HEK293 (cell line): Measurements from ENCODE around the gene STK10.

Experiments used
- KLF7 ChIP-seq: fragments of 450-650 bp; formaldehyde crosslinking; IDR thresholded peaks from 2 replicates; pipeline ENCODE4 v1.5.1; 2016; ENCODE audit warnings: missing biosample characterization, missing genetic modification characterization, borderline replicate concordance
- SCRT1 ChIP-seq: fragments of 450-650 bp; formaldehyde crosslinking; IDR thresholded peaks from 2 replicates; pipeline ENCODE4 v1.5.1; 2016; ENCODE audit warnings: missing biosample characterization, missing genetic modification characterization, borderline replicate concordance
- SETDB1 ChIP-seq: IDR thresholded peaks from one replicate; pipeline ENCODE4 v1.6.1; 2017; ENCODE audit warnings: mild to moderate bottlenecking, low read length, moderate library complexity, mixed read lengths; ENCODE audit not compliant: insufficient read length
- ZBTB17 ChIP-seq: fragments of 450-650 bp; formaldehyde crosslinking; IDR thresholded peaks from 2 replicates; pipeline ENCODE4 v1.5.1; 2016; ENCODE audit warnings: missing biosample characterization, missing genetic modification characterization
- ZBTB20 ChIP-seq: fragments of 450-650 bp; formaldehyde crosslinking; IDR thresholded peaks from 2 replicates; pipeline ENCODE4 v1.5.1; 2016; ENCODE audit warnings: missing biosample characterization, missing genetic modification characterization
- ZBTB48 ChIP-seq: fragments of 450-650 bp; formaldehyde crosslinking; IDR thresholded peaks from 2 replicates; pipeline ENCODE4 v1.5.1; 2016; ENCODE audit warnings: missing biosample characterization, missing genetic modification characterization
- ZEB2 ChIP-seq: fragments of 450-650 bp; formaldehyde crosslinking; IDR thresholded peaks from 2 replicates; pipeline ENCODE4 v1.5.1; 2016; ENCODE audit warnings: missing biosample characterization, missing genetic modification characterization
- ZFP37 ChIP-seq: fragments of 450-650 bp; formaldehyde crosslinking; IDR thresholded peaks from 2 replicates; pipeline ENCODE4 v1.5.1; 2016; ENCODE audit warnings: missing biosample characterization, missing genetic modification characterization
- ZNF114 ChIP-seq: fragments of 450-650 bp; formaldehyde crosslinking; IDR thresholded peaks from 2 replicates; pipeline ENCODE4 v1.5.0; 2017; ENCODE audit warnings: missing biosample characterization, missing genetic modification characterization
- ZNF16 ChIP-seq: fragments of 450-650 bp; formaldehyde crosslinking; IDR thresholded peaks from 2 replicates; pipeline ENCODE4 v1.5.1; 2016; ENCODE audit warnings: low read depth, missing biosample characterization, missing genetic modification characterization
- ZNF274 ChIP-seq, 2 experiments: fragments of 200-500 bp in 1 of 2; fragments of 450-650 bp in 1 of 2; sonication (Bioruptor generic) in 1 of 2; formaldehyde crosslinking in 1 of 2; IDR thresholded peaks; 2 replicates each; pipeline versions ENCODE4 v1.5.1 to v1.6.1; 2014 to 2016; ENCODE audit warnings: borderline replicate concordance in 1 of 2, inconsistent platforms in 1 of 2, low read length in 1 of 2, missing biosample characterization in 1 of 2, missing genetic modification characterization in 1 of 2
- ZNF433 ChIP-seq: fragments of 450-650 bp; formaldehyde crosslinking; IDR thresholded peaks from 2 replicates; pipeline ENCODE4 v1.5.1; 2016; ENCODE audit warnings: missing biosample characterization, missing genetic modification characterization, low read depth
- ZNF555 ChIP-seq: fragments of 450-650 bp; formaldehyde crosslinking; conservative IDR thresholded peaks from 2 replicates; pipeline ENCODE4 v1.5.1; 2017; ENCODE audit warnings: missing biosample characterization, mild to moderate bottlenecking, missing genetic modification characterization, inconsistent platforms
- ZNF596 ChIP-seq: fragments of 450-650 bp; IDR thresholded peaks from 2 replicates; pipeline ENCODE4 v1.5.0; 2018; ENCODE audit warnings: missing biosample characterization, mild to moderate bottlenecking, missing genetic modification characterization, moderate library complexity
- ZNF624 ChIP-seq: fragments of 450-650 bp; formaldehyde crosslinking; IDR thresholded peaks from 2 replicates; pipeline ENCODE4 v1.5.1; 2017; ENCODE audit warnings: missing biosample characterization, missing genetic modification characterization
- ZNF626 ChIP-seq: fragments of 450-650 bp; sonication (Bioruptor Pico); formaldehyde crosslinking; IDR thresholded peaks from 2 replicates; pipeline ENCODE4 v1.5.1; 2018; ENCODE audit warnings: missing biosample characterization, missing genetic modification characterization, inconsistent platforms
- ZNF654 ChIP-seq: fragments of 450-650 bp; formaldehyde crosslinking; IDR thresholded peaks from 2 replicates; pipeline ENCODE4 v1.5.1; 2016; ENCODE audit warnings: low read depth, missing biosample characterization, missing genetic modification characterization
- ZNF660 ChIP-seq: fragments of 450-650 bp; IDR thresholded peaks from 2 replicates; pipeline ENCODE4 v1.5.1; 2018; ENCODE audit warnings: missing biosample characterization, mild to moderate bottlenecking, missing genetic modification characterization
- ZNF701 ChIP-seq: fragments of 450-650 bp; formaldehyde crosslinking; IDR thresholded peaks from 2 replicates; pipeline ENCODE4 v1.5.1; 2016; ENCODE audit warnings: missing biosample characterization, missing genetic modification characterization
- ZNF747 ChIP-seq: fragments of 450-650 bp; formaldehyde crosslinking; IDR thresholded peaks from 2 replicates; pipeline ENCODE4 v1.5.1; 2016; ENCODE audit warnings: missing biosample characterization, missing genetic modification characterization
- TF ChIP-seq, protein P1 (sequence below): fragments of 450-650 bp; formaldehyde crosslinking; IDR thresholded peaks from 2 replicates; pipeline ENCODE4 v1.5.1; 2016; ENCODE audit warnings: missing biosample characterization, missing genetic modification characterization
- TF ChIP-seq, protein P2 (sequence below): fragments of 450-650 bp; formaldehyde crosslinking; IDR thresholded peaks from 2 replicates; pipeline ENCODE4 v1.5.1; 2016; ENCODE audit warnings: missing biosample characterization, missing genetic modification characterization
- TF ChIP-seq, protein P3 (sequence below): fragments of 450-650 bp; formaldehyde crosslinking; IDR thresholded peaks from 2 replicates; pipeline ENCODE4 v1.5.1; 2016; ENCODE audit warnings: missing biosample characterization, missing genetic modification characterization
- TF ChIP-seq, protein P4 (sequence below): fragments of 450-650 bp; formaldehyde crosslinking; IDR thresholded peaks from 2 replicates; pipeline ENCODE4 v1.5.1; 2016; ENCODE audit warnings: missing biosample characterization, missing genetic modification characterization
- TF ChIP-seq, protein P5 (sequence below): fragments of 450-650 bp; formaldehyde crosslinking; conservative IDR thresholded peaks from 2 replicates; pipeline ENCODE4 v1.5.1; 2016; ENCODE audit warnings: low read depth, missing biosample characterization, missing genetic modification characterization
- TF ChIP-seq, protein P6 (sequence below): fragments of 450-650 bp; formaldehyde crosslinking; IDR thresholded peaks from 2 replicates; pipeline ENCODE4 v1.5.1; 2016; ENCODE audit warnings: missing biosample characterization, missing genetic modification characterization, low read depth

STK10 gene

DNA sequence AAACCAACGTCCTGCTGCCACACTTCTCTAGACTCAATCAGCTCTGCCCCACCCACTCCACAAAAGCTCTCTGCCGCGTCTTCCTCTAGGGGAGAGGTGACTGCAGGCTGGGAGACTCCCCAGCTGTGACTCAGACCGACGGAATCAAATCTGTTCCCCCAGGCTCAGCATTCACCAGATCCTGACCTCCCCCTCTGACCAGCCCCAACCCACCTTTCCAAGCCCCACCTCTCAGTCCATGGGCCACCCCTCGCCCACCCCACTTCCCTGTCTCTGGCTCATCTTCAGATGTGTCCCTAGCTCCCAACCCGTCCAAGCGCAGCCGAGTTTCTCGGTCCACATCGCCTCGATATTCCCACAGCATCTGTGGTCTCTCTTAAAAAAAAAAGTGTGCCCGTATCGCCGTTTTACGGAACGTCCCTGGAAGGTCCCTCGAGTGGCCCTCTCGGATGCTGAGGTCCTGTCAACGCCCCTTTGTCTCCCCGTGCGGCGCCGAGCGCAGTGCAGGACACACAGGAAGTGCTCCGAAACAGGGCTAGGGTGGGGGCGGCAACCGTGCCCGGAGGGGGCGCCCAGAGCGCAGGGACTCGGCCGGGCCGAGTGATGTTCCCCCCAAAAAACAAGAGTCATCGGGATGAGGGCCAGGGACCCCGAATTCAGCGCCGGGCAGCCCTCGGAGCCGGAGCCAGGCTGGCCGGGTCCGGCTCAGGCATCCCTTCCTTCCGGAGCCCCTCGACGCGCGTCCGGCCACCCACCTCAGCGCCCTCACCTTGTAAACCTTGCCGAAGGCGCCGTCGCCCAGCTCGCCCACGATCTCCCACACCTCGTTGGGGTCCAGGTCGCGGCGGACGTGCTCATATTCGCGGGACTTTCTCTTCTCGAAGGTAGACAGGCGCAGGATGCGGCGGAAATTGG, 649 bp downstream of the STK10 start (continued):
- TF ChIP-seq, protein P1, sequence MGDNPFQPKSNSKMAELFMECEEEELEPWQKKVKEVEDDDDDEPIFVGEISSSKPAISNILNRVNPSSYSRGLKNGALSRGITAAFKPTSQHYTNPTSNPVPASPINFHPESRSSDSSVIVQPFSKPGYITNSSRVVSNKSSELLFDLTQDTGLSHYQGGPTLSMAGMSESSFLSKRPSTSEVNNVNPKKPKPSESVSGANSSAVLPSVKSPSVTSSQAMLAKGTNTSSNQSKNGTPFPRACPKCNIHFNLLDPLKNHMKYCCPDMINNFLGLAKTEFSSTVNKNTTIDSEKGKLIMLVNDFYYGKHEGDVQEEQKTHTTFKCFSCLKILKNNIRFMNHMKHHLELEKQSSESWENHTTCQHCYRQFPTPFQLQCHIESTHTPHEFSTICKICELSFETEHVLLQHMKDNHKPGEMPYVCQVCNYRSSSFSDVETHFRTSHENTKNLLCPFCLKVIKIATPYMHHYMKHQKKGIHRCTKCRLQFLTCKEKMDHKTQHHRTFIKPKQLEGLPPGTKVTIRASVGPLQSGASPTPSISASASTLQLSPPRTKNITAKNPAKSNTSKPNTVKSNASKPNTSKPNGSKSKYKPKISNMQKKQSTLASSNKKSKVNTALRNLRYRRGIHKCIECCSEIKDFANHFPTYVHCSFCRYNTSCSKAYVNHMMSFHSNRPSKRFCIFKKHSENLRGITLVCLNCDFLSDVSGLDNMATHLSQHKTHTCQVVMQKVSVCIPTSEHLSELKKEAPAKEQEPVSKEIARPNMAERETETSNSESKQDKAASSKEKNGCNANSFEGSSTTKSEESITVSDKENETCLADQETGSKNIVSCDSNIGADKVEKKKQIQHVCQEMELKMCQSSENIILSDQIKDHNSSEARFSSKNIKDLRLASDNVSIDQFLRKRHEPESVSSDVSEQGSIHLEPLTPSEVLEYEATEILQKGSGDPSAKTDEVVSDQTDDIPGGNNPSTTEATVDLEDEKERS (tag by site-specific recombination) = no peak
- TF ChIP-seq, protein P2, sequence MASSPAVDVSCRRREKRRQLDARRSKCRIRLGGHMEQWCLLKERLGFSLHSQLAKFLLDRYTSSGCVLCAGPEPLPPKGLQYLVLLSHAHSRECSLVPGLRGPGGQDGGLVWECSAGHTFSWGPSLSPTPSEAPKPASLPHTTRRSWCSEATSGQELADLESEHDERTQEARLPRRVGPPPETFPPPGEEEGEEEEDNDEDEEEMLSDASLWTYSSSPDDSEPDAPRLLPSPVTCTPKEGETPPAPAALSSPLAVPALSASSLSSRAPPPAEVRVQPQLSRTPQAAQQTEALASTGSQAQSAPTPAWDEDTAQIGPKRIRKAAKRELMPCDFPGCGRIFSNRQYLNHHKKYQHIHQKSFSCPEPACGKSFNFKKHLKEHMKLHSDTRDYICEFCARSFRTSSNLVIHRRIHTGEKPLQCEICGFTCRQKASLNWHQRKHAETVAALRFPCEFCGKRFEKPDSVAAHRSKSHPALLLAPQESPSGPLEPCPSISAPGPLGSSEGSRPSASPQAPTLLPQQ (tag by site-specific recombination) = peak; percentile 96
- TF ChIP-seq ZNF274 (IDR thresholded peaks at IDR 0.05; ENCODE audit: low read length) (no peak), ZNF274 (tag by site-specific recombination; IDR thresholded peaks at IDR 0.05; ENCODE audit: borderline replicate concordance) (no peak), ZBTB17 (tag by site-specific recombination) (peak; percentile 84), ZNF114 (tag by site-specific recombination) (no peak), ZBTB48 (tag by site-specific recombination) (peak; percentile 75), ZNF555 (tag by site-specific recombination) (no peak), ZNF660 (tag by site-specific recombination) (no peak), KLF7 (tag by site-specific recombination) (no peak), ZEB2 (peak; percentile 39), ZNF654 (tag by site-specific recombination) (no peak), ZBTB20 (tag by site-specific recombination) (peak; percentile 63), ZNF596 (tag by site-specific recombination) (no peak), ZNF433 (tag by site-specific recombination) (no peak), ZNF626 (tag by site-specific recombination) (no peak), ZFP37 (no peak), ZNF701 (tag by site-specific recombination) (no peak), SETDB1 (no peak), ZNF747 (no peak), ZNF16 (tag by site-specific recombination) (no peak), SCRT1 (tag by site-specific recombination) (no peak), ZNF624 (no peak; the same call in 1 of the 2 replicates)
- TF ChIP-seq, protein P3, sequence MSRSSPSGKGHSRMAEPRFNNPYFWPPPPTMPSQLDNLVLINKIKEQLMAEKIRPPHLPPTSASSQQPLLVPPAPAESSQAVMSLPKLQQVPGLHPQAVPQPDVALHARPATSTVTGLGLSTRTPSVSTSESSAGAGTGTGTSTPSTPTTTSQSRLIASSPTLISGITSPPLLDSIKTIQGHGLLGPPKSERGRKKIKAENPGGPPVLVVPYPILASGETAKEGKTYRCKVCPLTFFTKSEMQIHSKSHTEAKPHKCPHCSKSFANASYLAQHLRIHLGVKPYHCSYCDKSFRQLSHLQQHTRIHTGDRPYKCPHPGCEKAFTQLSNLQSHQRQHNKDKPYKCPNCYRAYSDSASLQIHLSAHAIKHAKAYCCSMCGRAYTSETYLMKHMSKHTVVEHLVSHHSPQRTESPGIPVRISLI (tag by site-specific recombination) = 0 out of 2 replicates have a peak, but pooled peaks have one; percentile 30
- TF ChIP-seq, protein P4, sequence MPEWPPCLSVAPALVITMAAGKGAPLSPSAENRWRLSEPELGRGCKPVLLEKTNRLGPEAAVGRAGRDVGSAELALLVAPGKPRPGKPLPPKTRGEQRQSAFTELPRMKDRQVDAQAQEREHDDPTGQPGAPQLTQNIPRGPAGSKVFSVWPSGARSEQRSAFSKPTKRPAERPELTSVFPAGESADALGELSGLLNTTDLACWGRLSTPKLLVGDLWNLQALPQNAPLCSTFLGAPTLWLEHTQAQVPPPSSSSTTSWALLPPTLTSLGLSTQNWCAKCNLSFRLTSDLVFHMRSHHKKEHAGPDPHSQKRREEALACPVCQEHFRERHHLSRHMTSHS (tag by site-specific recombination) = no peak
- TF ChIP-seq, protein P5, sequence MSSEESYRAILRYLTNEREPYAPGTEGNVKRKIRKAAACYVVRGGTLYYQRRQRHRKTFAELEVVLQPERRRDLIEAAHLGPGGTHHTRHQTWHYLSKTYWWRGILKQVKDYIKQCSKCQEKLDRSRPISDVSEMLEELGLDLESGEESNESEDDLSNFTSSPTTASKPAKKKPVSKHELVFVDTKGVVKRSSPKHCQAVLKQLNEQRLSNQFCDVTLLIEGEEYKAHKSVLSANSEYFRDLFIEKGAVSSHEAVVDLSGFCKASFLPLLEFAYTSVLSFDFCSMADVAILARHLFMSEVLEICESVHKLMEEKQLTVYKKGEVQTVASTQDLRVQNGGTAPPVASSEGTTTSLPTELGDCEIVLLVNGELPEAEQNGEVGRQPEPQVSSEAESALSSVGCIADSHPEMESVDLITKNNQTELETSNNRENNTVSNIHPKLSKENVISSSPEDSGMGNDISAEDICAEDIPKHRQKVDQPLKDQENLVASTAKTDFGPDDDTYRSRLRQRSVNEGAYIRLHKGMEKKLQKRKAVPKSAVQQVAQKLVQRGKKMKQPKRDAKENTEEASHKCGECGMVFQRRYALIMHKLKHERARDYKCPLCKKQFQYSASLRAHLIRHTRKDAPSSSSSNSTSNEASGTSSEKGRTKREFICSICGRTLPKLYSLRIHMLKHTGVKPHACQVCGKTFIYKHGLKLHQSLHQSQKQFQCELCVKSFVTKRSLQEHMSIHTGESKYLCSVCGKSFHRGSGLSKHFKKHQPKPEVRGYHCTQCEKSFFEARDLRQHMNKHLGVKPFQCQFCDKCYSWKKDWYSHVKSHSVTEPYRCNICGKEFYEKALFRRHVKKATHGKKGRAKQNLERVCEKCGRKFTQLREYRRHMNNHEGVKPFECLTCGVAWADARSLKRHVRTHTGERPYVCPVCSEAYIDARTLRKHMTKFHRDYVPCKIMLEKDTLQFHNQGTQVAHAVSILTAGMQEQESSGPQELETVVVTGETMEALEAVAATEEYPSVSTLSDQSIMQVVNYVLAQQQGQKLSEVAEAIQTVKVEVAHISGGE (tag by site-specific recombination) = peak; percentile 95
- TF ChIP-seq, protein P6, sequence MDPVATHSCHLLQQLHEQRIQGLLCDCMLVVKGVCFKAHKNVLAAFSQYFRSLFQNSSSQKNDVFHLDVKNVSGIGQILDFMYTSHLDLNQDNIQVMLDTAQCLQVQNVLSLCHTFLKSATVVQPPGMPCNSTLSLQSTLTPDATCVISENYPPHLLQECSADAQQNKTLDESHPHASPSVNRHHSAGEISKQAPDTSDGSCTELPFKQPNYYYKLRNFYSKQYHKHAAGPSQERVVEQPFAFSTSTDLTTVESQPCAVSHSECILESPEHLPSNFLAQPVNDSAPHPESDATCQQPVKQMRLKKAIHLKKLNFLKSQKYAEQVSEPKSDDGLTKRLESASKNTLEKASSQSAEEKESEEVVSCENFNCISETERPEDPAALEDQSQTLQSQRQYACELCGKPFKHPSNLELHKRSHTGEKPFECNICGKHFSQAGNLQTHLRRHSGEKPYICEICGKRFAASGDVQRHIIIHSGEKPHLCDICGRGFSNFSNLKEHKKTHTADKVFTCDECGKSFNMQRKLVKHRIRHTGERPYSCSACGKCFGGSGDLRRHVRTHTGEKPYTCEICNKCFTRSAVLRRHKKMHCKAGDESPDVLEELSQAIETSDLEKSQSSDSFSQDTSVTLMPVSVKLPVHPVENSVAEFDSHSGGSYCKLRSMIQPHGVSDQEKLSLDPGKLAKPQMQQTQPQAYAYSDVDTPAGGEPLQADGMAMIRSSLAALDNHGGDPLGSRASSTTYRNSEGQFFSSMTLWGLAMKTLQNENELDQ (tag by site-specific recombination) = no peak
